Naive thymus-derived CD8-positive, alpha-beta T cell (primary cell): ENCODE measurements around the gene RUNX2. TPM values are rescaled to one million over a fixed set of nuclear protein-coding genes. Genes with fewer than 3 reads are reported as not detected.

Source experiments
- ATAC-seq, 2 donors: fragments of 150-1000 bp; cut with Tn5 transposase in 1 of 2; sonication (Bioruptor Pico), chemical (Tn5 transposase) in 1 of 2; 1 replicate in 1 of 2; 2 replicates in 1 of 2; pipeline ENCODE4 v1.10.0; 2021; ENCODE audit warnings: mild to moderate bottlenecking in 2 of 2, moderate library complexity in 2 of 2
- POLR2A ChIA-PET: fragments of 350-600 bp; sonication (Branson Sonifier 250); formaldehyde crosslinking; loops from one replicate; lab custom pipeline; 2021; ENCODE audit warnings: antibody characterized with exemption; lab: Charles Lee
- DNase-seq, 10 donors: peaks; one replicate each; pipeline versions ENCODE4 v3.0.0 to v3.0.0-alpha.2; 2020 to 2022
- H3K27ac Mint-ChIP-seq, 10 donors: one replicate each; pipeline ENCODE4 v1.8.0; 2020 to 2022; ENCODE audit warnings: mild to moderate bottlenecking in 10 of 10, mixed read lengths in 10 of 10, moderate library complexity in 4 of 10, inconsistent platforms in 1 of 10
- H3K27me3 Mint-ChIP-seq, 5 donors: one replicate each; pipeline ENCODE4 v1.8.0; 2021 to 2022; ENCODE audit warnings: mixed read lengths in 5 of 5
- H3K36me3 Mint-ChIP-seq, 3 donors: one replicate each; pipeline ENCODE4 v1.8.0; 2020 to 2022; ENCODE audit warnings: mixed read lengths in 3 of 3, mild to moderate bottlenecking in 2 of 3, inconsistent platforms in 1 of 3
- H3K4me1 Mint-ChIP-seq, 4 donors: one replicate each; pipeline ENCODE4 v1.8.0; 2021 to 2022; ENCODE audit warnings: mixed read lengths in 4 of 4
- H3K4me3 Mint-ChIP-seq, 10 donors: one replicate each; pipeline ENCODE4 v1.8.0; 2020 to 2022; ENCODE audit warnings: mild to moderate bottlenecking in 10 of 10, mixed read lengths in 10 of 10, moderate library complexity in 6 of 10, inconsistent platforms in 1 of 10
- H3K9me3 Mint-ChIP-seq, 9 donors: one replicate each; pipeline ENCODE4 v1.8.0; 2020 to 2022; ENCODE audit warnings: mixed read lengths in 9 of 9, mild to moderate bottlenecking in 3 of 9, inconsistent platforms in 1 of 9, moderate library complexity in 1 of 9
- polyA plus RNA-seq, 3 donors: library from polyadenylated mRNA; unstranded; fragments of 300-500 nt; fragmentation: Illumina TruSeq; gene quantifications; one replicate each; pipeline ENCODE4 v1.2.3, GENCODE V29; 2021
- total RNA-seq, 8 experiments: library from RNA in 2 of 8; stranded (reverse) in 2 of 8; gene quantifications; one replicate each; pipeline ENCODE4 v1.2.3 and lab custom pipeline; 2021 to 2026

RUNX2 gene
- total and polyA plus RNA-seq, 5 experiments from 2014 or later: 31.3 to 44.3 (median 36.7) TPM

DNA sequence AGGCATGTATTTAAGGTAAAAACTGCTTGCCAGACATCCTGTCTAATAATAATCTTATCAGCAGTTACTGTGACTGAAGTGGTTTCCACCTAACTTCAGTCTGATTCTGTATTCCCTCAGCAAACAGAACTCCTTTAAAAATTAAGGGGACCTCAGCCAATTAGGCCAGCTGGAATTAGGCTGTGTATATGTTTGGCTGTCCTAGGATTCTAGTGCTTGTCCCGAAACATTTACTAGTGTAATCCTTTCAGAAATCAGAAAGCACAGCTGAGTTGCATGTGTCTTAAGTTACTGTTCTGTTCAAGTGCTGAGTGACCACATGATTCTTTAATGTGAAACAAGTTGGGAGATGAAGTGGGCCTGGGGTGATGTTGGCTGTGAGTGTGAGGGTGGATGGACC is 170.5 kb downstream of the RUNX2 start:
- no peaks in the 10 kb centered on the region for H3K9me3 Mint-ChIP-seq
- ATAC-seq: no peak
- H3K4me1 Mint-ChIP-seq: peaks cover 37 to 64% (median 46%) of the 10 kb centered on the region in 4 donors
- H3K27me3 Mint-ChIP-seq: peaks cover 0 to 2% (median 0%) of the 10 kb centered on the region in 5 donors
- peak overlapping the region in 2 of 10 donors; percentile 47 to 57 for H3K27ac Mint-ChIP-seq
- POLR2A ChIA-PET: no interaction called here
- DNase-seq: no peak
- H3K4me3 Mint-ChIP-seq: no peak overlapping the region
- peaks cover 9 to 46% (median 27%) of the 10 kb centered on the region in 3 donors for H3K36me3 Mint-ChIP-seq

DNA sequence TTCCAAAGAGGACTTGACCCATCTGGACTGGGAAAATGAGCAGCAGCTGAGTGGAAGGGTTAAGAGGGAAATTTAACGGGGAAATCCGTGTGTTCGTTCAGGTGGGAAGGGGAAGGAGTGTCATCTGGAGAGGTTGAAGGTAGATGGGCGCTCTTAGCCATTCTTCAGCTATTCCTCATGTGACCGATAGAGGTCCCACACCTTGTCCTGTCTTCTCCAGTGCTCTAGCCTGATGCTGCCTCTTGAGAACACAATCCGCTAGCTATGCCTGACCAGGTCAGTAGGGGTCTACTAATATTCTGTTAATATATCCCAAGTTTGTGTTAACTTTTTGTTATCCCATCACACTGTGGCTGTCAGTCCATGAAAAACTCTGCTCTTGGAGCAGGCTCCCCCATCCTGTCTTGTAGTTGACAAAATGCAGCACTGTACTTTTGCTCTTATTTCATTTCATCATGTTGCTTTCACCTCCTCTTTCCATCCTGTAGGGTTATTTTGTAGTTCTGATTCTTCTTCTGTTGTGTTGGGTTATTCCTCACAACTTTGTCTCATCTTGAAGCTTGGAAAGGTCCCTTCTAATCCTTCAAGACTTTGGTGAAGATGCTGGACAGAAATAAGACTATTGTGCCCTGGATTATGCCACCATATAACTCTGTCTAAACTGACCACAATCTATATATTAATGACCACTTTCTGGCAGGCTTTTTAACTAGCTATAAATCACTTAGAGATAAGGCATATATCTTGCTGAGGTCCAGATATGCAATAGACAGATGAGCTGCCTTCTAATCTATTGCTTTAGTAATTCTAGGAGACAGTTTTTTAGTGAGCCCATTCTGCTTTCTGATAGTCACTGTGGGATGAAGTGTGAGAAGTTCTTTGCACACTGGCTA is 173.0 kb downstream of the RUNX2 start:
- Mint-ChIP-seq H3K36me3 (peaks cover 16 to 56% (median 36%) of the 10 kb centered on the region in 3 donors), H3K4me1 (peaks cover 23 to 63% (median 30%) of the 10 kb centered on the region in 4 donors), H3K27me3 (peaks cover 0 to 2% (median 0%) of the 10 kb centered on the region in 5 donors), H3K27ac (peak overlapping the region in 1 of 10 donors; percentile 35), H3K9me3 (no peaks in the 10 kb centered on the region), H3K4me3 (no peak overlapping the region)
- ATAC-seq (no peak), DNase-seq (no peak)
- POLR2A ChIA-PET: no interaction called here

DNA sequence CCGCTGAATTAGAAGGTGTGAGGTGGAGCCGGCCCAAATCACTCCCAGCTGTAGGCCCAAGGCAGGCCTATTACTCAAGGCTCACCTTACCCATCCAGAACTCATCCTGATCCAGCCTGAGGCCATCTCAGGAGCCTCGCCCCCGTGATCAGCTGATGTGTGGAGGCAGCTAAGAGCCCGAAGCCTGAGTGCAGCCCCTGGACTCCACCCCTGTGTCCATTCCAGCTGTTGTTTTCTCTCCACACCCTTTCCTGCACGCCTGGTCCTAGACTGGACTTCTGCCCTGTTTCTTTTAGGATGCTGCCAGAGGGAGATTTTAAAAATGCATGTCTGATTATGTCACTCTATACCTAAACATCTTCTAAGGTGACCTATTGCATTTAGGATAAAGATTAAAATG is 174.3 kb downstream of the RUNX2 start:
- Mint-ChIP-seq H3K36me3 (peaks cover 18 to 65% (median 36%) of the 10 kb centered on the region in 3 donors), H3K4me3 (no peak overlapping the region), H3K4me1 (peaks cover 14 to 51% (median 21%) of the 10 kb centered on the region in 4 donors), H3K27ac (no peak overlapping the region), H3K27me3 (peaks cover 0 to 2% (median 0%) of the 10 kb centered on the region in 5 donors), H3K9me3 (no peaks in the 10 kb centered on the region)
- ATAC-seq: no peak
- DNase-seq: no peak
- POLR2A ChIA-PET: no interaction called here

DNA sequence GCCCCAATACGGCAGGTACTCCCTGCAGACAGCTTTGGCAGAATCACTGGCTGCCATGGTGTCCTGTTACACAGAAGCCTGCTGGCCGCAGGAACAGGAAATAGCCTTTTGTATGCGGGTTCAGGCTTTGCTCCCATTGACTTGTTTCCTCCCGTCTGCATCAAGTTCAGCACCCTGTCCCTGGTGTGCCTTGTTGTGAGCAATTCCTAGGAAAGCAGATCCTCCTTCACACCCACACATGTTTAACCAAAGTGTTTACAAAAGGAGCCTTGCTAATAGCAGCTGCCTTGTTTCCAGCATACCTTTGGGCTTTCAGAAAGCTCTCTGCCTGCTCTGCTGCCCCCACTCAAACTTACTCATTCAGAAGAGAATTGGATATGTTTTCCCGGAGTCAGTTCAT is 176.8 kb downstream of the RUNX2 start:
- Mint-ChIP-seq H3K4me1 (peaks cover 8 to 41% (median 17%) of the 10 kb centered on the region in 4 donors), H3K27ac (peak overlapping the region in 1 of 10 donors; percentile 33)
- POLR2A ChIA-PET: interaction anchor here (0.7 kb wide), 1 partner anchor 134 kb away, joined by 3 read pairs; no protein-coding TSS in a partner anchor

DNA sequence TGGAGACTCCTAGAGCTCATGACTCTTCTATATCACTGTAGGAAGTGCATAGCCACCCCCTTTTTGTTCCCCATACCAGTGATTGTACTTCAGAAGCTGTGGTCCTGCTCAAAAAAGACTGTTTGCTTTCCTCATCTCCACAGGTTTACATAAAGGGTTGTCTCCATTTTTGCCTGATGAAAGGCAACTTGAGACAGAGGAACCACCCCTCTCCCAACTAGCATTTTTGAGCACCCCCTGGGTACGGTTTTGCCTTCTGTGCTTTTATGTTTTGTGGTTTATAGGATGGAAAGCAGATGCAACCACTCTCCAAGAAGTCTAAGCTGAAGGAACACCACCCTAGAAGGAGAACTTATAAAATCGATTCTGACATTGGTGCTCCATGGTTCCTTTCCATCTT is 177.3 kb downstream of the RUNX2 start:
- H3K27ac Mint-ChIP-seq: peak overlapping the region in 1 of 10 donors; percentile 36
- peaks cover 18 to 74% (median 29%) of the 10 kb centered on the region in 3 donors for H3K36me3 Mint-ChIP-seq
- no peak for ATAC-seq
- no peak for DNase-seq
- no peak overlapping the region for H3K4me3 Mint-ChIP-seq
- H3K27me3 Mint-ChIP-seq: no peaks in the 10 kb centered on the region
- POLR2A ChIA-PET: interaction anchor here (0.7 kb wide), 1 partner anchor 134 kb away, joined by 3 read pairs; no protein-coding TSS in a partner anchor
- H3K4me1 Mint-ChIP-seq: peaks cover 8 to 41% (median 16%) of the 10 kb centered on the region in 4 donors
- no peaks in the 10 kb centered on the region for H3K9me3 Mint-ChIP-seq

More for the DNA sequence above, 176.8 kb downstream of the RUNX2 start:
- ATAC-seq (no peak), DNase-seq (no peak)
- peaks cover 18 to 72% (median 32%) of the 10 kb centered on the region in 3 donors for H3K36me3 Mint-ChIP-seq
- H3K4me3 Mint-ChIP-seq: no peak overlapping the region
- H3K9me3 Mint-ChIP-seq: no peaks in the 10 kb centered on the region
- no peaks in the 10 kb centered on the region for H3K27me3 Mint-ChIP-seq

DNA sequence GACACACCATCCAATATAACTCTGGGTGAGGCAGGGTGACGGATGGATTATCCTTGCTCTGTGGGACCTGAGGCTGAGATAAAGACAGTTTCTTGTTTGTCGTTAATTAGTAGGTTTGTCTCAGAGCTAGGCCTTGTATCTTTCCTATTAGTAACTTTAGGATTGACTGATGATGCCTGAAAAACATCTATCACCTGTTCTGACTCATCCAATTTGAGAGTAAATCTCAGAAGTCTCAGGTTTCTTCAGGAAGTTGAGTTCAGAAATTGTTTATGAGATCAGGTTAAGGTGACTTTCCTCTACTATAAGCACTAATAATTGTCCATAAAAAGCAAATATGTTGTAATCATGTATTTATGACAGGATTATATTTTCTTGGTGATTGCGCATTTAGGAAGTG is 179.1 kb downstream of the RUNX2 start:
- no peak overlapping the region for H3K27ac Mint-ChIP-seq
- DNase-seq (no peak), ATAC-seq (no peak)
- H3K27me3 Mint-ChIP-seq: no peaks in the 10 kb centered on the region
- peaks cover 8 to 35% (median 13%) of the 10 kb centered on the region in 4 donors for H3K4me1 Mint-ChIP-seq
- no peaks in the 10 kb centered on the region for H3K9me3 Mint-ChIP-seq
- POLR2A ChIA-PET: no interaction called here
- no peak overlapping the region for H3K4me3 Mint-ChIP-seq
- H3K36me3 Mint-ChIP-seq: peaks cover 18 to 68% (median 28%) of the 10 kb centered on the region in 3 donors

DNA sequence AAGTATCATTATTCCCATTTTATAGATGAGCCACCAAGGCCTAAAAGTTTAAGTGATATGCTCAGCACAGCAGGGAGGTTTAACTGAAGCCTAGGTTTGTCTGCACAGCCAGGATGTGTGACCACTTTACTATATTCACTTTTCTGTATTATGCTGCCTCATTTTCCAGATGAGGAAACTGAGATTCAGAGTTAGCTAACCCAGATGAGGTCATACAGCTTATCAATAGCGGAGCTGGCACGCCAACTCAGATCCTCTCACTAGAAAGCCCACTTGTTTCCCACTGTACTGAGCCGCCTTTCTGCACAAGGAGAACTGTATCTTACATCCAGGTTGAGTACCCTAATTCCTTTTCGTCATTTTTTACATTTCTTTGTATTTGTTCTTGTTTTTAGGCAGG is 181.3 kb downstream of the RUNX2 start:
- Mint-ChIP-seq H3K9me3 (no peaks in the 10 kb centered on the region), H3K27me3 (no peaks in the 10 kb centered on the region), H3K36me3 (peaks cover 11 to 74% (median 39%) of the 10 kb centered on the region in 3 donors), H3K4me3 (no peak overlapping the region), H3K27ac (peak overlapping the region in 1 of 10 donors; percentile 37), H3K4me1 (peaks cover 6 to 19% (median 9%) of the 10 kb centered on the region in 4 donors)
- ATAC-seq (no peak), DNase-seq (no peak)
- POLR2A ChIA-PET: no interaction called here

DNA sequence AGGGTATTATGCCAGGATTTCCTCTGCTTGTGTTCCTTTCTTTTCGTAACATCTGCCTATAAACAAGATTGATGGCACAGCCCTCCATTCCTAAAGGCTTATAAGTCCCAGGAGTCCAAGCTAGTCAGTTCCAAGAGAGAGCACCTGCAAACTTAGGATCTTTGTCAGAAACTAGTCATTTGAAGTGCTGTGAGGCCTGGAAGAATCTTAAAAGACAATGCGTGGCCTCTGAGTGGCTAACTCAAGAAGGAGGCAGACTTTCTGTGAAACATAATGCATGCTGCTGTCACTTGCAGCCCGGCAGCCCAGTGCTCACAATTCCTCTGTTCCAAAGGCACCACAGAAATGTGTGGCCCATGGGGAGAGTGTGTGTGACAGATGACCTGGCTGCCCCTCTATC is 184.6 kb downstream of the RUNX2 start:
- H3K4me3 Mint-ChIP-seq: no peak overlapping the region
- ATAC-seq: no peak
- POLR2A ChIA-PET: no interaction called here

DNA sequence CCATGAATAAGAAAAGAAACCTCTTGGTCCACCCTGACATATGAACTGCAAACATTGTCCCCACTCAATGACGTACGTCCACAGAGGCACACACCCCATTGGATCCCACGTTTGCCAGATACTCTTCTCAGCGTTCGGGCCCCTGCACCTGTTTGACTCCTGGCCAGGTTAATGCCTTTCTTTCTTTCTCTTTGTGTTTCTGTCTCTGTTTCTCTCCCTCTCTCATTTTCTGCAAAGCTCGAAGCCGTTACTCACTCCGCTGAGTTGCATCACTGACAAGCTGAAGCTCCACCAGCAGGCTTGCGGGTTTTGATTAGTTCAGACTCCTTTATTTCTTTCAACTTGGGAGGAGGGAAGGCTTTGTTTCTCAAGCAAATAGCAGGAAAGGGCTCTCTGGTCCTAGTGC is 185.1 kb downstream of the RUNX2 start:
- POLR2A ChIA-PET: no interaction called here
- H3K36me3 Mint-ChIP-seq: peaks cover 6 to 66% (median 49%) of the 10 kb centered on the region in 3 donors
- H3K4me1 Mint-ChIP-seq: peaks cover 0 to 6% (median 3%) of the 10 kb centered on the region in 4 donors
- no peak overlapping the region for H3K4me3 Mint-ChIP-seq
- H3K9me3 Mint-ChIP-seq: no peaks in the 10 kb centered on the region
- ATAC-seq (no peak), DNase-seq (no peak)
- H3K27ac Mint-ChIP-seq: no peak overlapping the region
- H3K27me3 Mint-ChIP-seq: no peaks in the 10 kb centered on the region

More for the DNA sequence above, 184.6 kb downstream of the RUNX2 start:
- peaks cover 0 to 6% (median 2%) of the 10 kb centered on the region in 4 donors for H3K4me1 Mint-ChIP-seq
- no peak for DNase-seq
- H3K9me3 Mint-ChIP-seq: no peaks in the 10 kb centered on the region
- H3K27me3 Mint-ChIP-seq: no peaks in the 10 kb centered on the region
- H3K36me3 Mint-ChIP-seq: peaks cover 6 to 64% (median 45%) of the 10 kb centered on the region in 3 donors
- H3K27ac Mint-ChIP-seq: no peak overlapping the region

DNA sequence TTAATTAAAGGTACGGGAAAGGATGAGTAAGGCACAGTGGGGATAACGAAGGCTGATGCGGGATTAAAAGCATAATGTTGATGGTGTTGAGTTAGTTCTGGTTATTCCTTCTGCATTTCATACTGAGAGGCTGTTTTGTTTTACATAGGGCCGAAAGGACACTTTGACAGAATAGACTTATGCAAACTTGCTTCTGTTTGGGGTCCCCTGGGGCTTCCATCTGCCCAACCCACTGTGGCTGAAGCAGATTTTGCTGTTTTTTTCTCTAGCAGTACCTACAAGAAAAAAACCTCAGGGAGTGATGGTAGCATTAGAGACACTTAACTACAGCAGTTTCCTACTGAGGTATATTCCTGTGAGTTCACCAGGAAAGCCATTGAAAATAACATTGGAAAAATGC is 185.7 kb downstream of the RUNX2 start:
- POLR2A ChIA-PET: no interaction called here
- Mint-ChIP-seq H3K27me3 (no peaks in the 10 kb centered on the region), H3K4me3 (no peak overlapping the region), H3K9me3 (no peaks in the 10 kb centered on the region), H3K4me1 (peaks cover 0 to 6% (median 3%) of the 10 kb centered on the region in 4 donors), H3K27ac (no peak overlapping the region), H3K36me3 (peaks cover 6 to 66% (median 51%) of the 10 kb centered on the region in 3 donors)
- DNase-seq (no peak), ATAC-seq (no peak)

DNA sequence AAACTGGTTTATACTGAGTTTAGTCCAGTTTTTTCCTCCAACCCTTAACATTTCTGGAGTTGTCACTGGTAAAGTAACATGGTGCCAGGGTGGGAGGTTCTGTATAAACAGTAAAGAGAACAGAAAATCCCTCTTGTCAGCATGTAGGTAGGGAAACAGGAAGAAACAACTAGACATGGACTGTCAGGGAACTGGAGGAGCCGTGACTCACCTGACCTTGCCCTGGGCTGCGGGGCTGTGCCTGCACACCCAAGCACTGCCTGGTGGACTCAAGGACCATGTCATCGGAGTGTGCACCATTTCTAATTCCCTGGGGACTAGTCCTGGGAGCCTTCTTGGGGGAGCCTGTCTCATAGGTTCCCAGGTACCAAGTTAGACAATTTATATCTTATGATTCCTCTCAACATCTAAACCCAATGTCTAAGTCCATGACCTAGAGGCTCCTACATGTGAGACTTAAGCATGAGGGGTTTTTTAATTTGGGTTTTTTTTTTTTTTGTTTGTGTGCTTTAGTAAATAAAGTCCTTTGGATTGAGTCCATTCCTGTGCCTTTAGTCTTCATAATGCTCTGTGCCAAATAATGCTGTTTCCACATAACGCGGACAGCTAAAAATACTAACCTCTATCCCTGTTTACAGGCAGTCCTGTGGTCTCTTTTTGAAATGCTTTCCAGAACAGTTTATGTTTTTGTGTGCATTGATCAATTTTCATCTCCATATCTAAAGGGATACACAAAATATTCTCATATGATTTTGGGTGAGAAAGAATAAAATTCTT is 186.5 kb downstream of the RUNX2 start:
- Mint-ChIP-seq H3K4me1 (peaks cover 0 to 6% (median 4%) of the 10 kb centered on the region in 4 donors), H3K9me3 (no peaks in the 10 kb centered on the region), H3K27ac (no peak overlapping the region), H3K36me3 (peaks cover 11 to 67% (median 51%) of the 10 kb centered on the region in 3 donors), H3K27me3 (no peaks in the 10 kb centered on the region), H3K4me3 (no peak overlapping the region)
- DNase-seq (no peak), ATAC-seq (no peak)
- POLR2A ChIA-PET: no interaction called here

DNA sequence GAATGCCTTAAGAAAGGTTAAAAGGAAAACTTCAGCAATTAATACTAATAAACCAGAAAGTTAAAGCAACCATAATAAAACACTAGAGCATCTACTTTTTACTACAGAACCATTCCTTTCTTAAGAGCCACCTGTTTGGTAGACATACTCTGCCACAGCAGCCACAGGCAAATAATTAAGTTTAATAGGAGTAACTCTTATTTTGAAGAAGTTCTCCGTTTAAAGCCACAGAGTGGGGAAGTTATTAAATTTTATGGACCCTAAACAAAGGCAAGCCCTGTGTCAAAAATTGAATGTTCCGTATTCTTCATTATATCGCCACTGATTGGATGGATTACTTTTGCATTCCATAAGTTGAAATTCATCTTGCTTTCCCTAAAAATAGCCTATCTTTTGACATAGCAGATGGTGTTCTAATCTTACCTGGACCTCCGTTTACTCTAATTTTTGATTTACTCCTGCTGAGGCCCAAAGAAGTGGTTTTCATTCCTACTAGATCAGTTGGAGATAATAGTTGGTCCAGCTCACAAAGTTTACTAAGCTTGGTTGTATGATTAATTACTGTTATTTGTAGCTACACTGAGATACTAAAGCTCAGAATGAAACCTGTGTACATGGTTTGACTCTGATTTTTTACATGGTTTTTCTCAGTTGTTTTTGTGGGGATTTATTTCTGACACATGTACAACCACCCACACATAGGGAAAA is 190.0 kb downstream of the RUNX2 start:
- POLR2A ChIA-PET: no interaction called here
- ATAC-seq: no peak
- Mint-ChIP-seq H3K27me3 (no peaks in the 10 kb centered on the region), H3K27ac (no peak overlapping the region), H3K4me3 (no peak overlapping the region), H3K4me1 (peaks cover 2 to 17% (median 11%) of the 10 kb centered on the region in 4 donors), H3K9me3 (no peaks in the 10 kb centered on the region), H3K36me3 (peaks cover 11 to 61% (median 41%) of the 10 kb centered on the region in 3 donors)
- no peak for DNase-seq
